Trophoblast cell (in vitro differentiated cells and primary cell): ENCODE results near the gene FADS6.

ENCODE experiments used
- DNase-seq, 2 donors: peaks; one replicate each; pipeline ENCODE4 v3.0.0-alpha.2; 2016
- H2AFZ ChIP-seq: 2 replicates; pipeline ENCODE4 v1.6.1; 2013; ENCODE audit warnings: low read length, moderate library complexity, mild to moderate bottlenecking; ENCODE audit not compliant: insufficient read depth, poor library complexity
- H2AK5ac ChIP-seq: 2 replicates; pipeline ENCODE4 v1.6.1; 2013; ENCODE audit warnings: mild to moderate bottlenecking, low read length
- H2BK120ac ChIP-seq: 2 replicates; pipeline ENCODE4 v1.6.1; 2013; ENCODE audit warnings: low read length, mild to moderate bottlenecking, moderate library complexity; ENCODE audit not compliant: insufficient read depth, poor library complexity
- H2BK12ac ChIP-seq: 2 replicates; pipeline ENCODE4 v1.6.1; 2013; ENCODE audit warnings: mild to moderate bottlenecking, low read length, moderate library complexity
- H2BK5ac ChIP-seq: 2 replicates; pipeline ENCODE4 v1.6.1; 2013; ENCODE audit warnings: low read length, low read depth, moderate library complexity, mild to moderate bottlenecking; ENCODE audit not compliant: poor library complexity
- H3K14ac ChIP-seq: 2 replicates; pipeline ENCODE4 v1.6.1; 2013; ENCODE audit warnings: mild to moderate bottlenecking, low read length
- H3K18ac ChIP-seq: 2 replicates; pipeline ENCODE4 v1.6.1; 2013; ENCODE audit warnings: mild to moderate bottlenecking, low read length
- H3K23ac ChIP-seq: 2 replicates; pipeline ENCODE4 v1.6.1; 2013; ENCODE audit warnings: low read length
- H3K27ac ChIP-seq: 2 replicates; pipeline ENCODE4 v1.5.1; 2013; ENCODE audit warnings: low read depth, mild to moderate bottlenecking, inconsistent platforms, low read length, moderate library complexity
- H3K27me3 ChIP-seq: 2 replicates; pipeline ENCODE4 v1.6.1; 2013; ENCODE audit warnings: inconsistent platforms, mild to moderate bottlenecking, low read length, moderate library complexity; ENCODE audit not compliant: insufficient read depth
- H3K36me3 ChIP-seq, 2 experiments: 1 replicate in 1 of 2; 2 replicates in 1 of 2; pipeline ENCODE4 v1.6.1; 2013; ENCODE audit warnings: low read length in 2 of 2, mild to moderate bottlenecking in 2 of 2, moderate library complexity in 1 of 2; ENCODE audit not compliant: insufficient read depth in 2 of 2, control insufficient read depth in 1 of 2
- H3K4ac ChIP-seq: 2 replicates; pipeline ENCODE4 v1.6.1; 2013; ENCODE audit warnings: low read depth, mild to moderate bottlenecking, low read length, moderate library complexity
- H3K4me1 ChIP-seq, 2 experiments: 1 replicate in 1 of 2; 2 replicates in 1 of 2; pipeline ENCODE4 v1.6.1; 2013; ENCODE audit warnings: low read length in 2 of 2, mild to moderate bottlenecking in 2 of 2, moderate library complexity in 1 of 2; ENCODE audit not compliant: insufficient read depth in 2 of 2, control insufficient read depth in 1 of 2
- H3K4me2 ChIP-seq: 2 replicates; pipeline ENCODE4 v1.6.1; 2013; ENCODE audit warnings: inconsistent platforms, mild to moderate bottlenecking, low read length, moderate library complexity
- H3K4me3 ChIP-seq: 2 replicates; pipeline ENCODE4 v1.5.1; 2013; ENCODE audit warnings: mild to moderate bottlenecking, low read depth, low read length, inconsistent platforms
- H3K79me1 ChIP-seq: one replicate; pipeline ENCODE4 v1.6.1; 2013; ENCODE audit warnings: low read length
- H3K79me2 ChIP-seq: 2 replicates; pipeline ENCODE4 v1.6.1; 2013; ENCODE audit warnings: low read length, mild to moderate bottlenecking; ENCODE audit not compliant: control insufficient read depth, insufficient read depth, poor library complexity
- H3K9ac ChIP-seq: 2 replicates; pipeline ENCODE4 v1.6.1; 2013; ENCODE audit warnings: mild to moderate bottlenecking, low read length
- H3K9me3 ChIP-seq: 2 replicates; pipeline ENCODE4 v1.6.1; 2013; ENCODE audit warnings: low read depth, mild to moderate bottlenecking, control low read depth, inconsistent platforms, low read length; ENCODE audit not compliant: insufficient read depth
- H4K12ac ChIP-seq: 2 replicates; pipeline ENCODE4 v1.6.1; 2013; ENCODE audit warnings: low read depth, mild to moderate bottlenecking, low read length, moderate library complexity
- H4K8ac ChIP-seq: 2 replicates; pipeline ENCODE4 v1.6.1; 2013; ENCODE audit warnings: low read depth, mild to moderate bottlenecking, low read length, moderate library complexity
- H4K91ac ChIP-seq: one replicate; pipeline ENCODE4 v1.6.1; 2013; ENCODE audit warnings: low read depth, mild to moderate bottlenecking, low read length, moderate library complexity
- WGBS: extraction: QIAGEN DNeasy Blood & Tissue Kit; methylation state at CpG from one replicate; pipeline ENCODE4 v1.1.7; 2013; ENCODE audit warnings: missing lambda C conversion rate; ENCODE audit not compliant: insufficient read length, insufficient coverage; ENCODE audit errors: extremely low coverage; 5-methylcytosine and 5-hydroxymethylcytosine counted together

The FADS6 gene

GRCh38 chr17:74853048-74853397 is 40.4 kb downstream of the FADS6 start:
- Histone ChIP-seq H3K79me1 (no peaks in the 10 kb centered on the region), H4K91ac (no peak overlapping the region), H3K14ac (no peak overlapping the region), H3K4me2 (peak overlapping the region; percentile 63), H3K27me3 (peaks cover 28% of the 10 kb centered on the region), H3K4ac (no peak overlapping the region), H3K4me1 (peaks cover 0 to 5% of the 10 kb centered on the region in 2 experiments), H2BK120ac (no peak overlapping the region), H3K4me3 (no peak overlapping the region), H3K79me2 (no peaks in the 10 kb centered on the region), H3K36me3 (no peaks in the 10 kb centered on the region), H4K12ac (no peak overlapping the region), H2AFZ (no peak overlapping the region), H3K9ac (no peak overlapping the region), H2AK5ac (no peak overlapping the region), H3K9me3 (peaks cover 14% of the 10 kb centered on the region), H2BK12ac (no peak overlapping the region), H2BK5ac (no peak overlapping the region), H3K18ac (no peak overlapping the region), H3K23ac (no peak overlapping the region), H3K27ac (no peak overlapping the region), H4K8ac (no peak overlapping the region)
- no peak for DNase-seq
- no CpG with 5 or more reads among the region's 9 CpGs for WGBS

GRCh38 chr17:74852237-74853047 is 41.0 kb downstream of the FADS6 start:
- H2BK5ac ChIP-seq, result no peak overlapping the region
- H4K8ac ChIP-seq, result no peak overlapping the region
- H3K4me1 ChIP-seq, result peaks cover 0 to 5% of the 10 kb centered on the region in 2 experiments
- no peak overlapping the region for H2AK5ac ChIP-seq
- H3K9me3 ChIP-seq, result peaks cover 14% of the 10 kb centered on the region
- no peak overlapping the region for H3K27ac ChIP-seq
- no peaks in the 10 kb centered on the region for H3K79me1 ChIP-seq
- H3K9ac ChIP-seq, result no peak overlapping the region
- no peaks in the 10 kb centered on the region for H3K36me3 ChIP-seq
- peak in 1 of 2 donors; percentile 10 for DNase-seq
- H3K4ac ChIP-seq, result no peak overlapping the region
- no peak overlapping the region for H2BK12ac ChIP-seq
- no peak overlapping the region for H3K14ac ChIP-seq
- no peak overlapping the region for H3K18ac ChIP-seq
- peak overlapping the region; percentile 58 for H3K4me3 ChIP-seq
- H2AFZ ChIP-seq, result peak overlapping the region; percentile 77
- WGBS, result no CpG with 5 or more reads among the region's 76 CpGs
- H3K23ac ChIP-seq, result no peak overlapping the region
- H3K27me3 ChIP-seq, result peaks cover 24% of the 10 kb centered on the region
- H3K4me2 ChIP-seq, result peak overlapping the region; percentile 63
- H3K79me2 ChIP-seq, result no peaks in the 10 kb centered on the region
- no peak overlapping the region for H4K12ac ChIP-seq
- H2BK120ac ChIP-seq, result no peak overlapping the region
- H4K91ac ChIP-seq, result no peak overlapping the region

GRCh38 chr17:74851612-74852236 is 41.7 kb downstream of the FADS6 start:
- Histone ChIP-seq H3K23ac (no peak overlapping the region), H3K79me2 (no peaks in the 10 kb centered on the region), H3K9me3 (peaks cover 12% of the 10 kb centered on the region), H3K27ac (no peak overlapping the region), H3K36me3 (no peaks in the 10 kb centered on the region), H3K4me2 (no peak overlapping the region), H4K8ac (no peak overlapping the region), H3K27me3 (peaks cover 22% of the 10 kb centered on the region), H2BK5ac (no peak overlapping the region), H3K9ac (no peak overlapping the region), H3K4ac (no peak overlapping the region), H3K4me1 (peaks cover 0 to 5% of the 10 kb centered on the region in 2 experiments), H2BK12ac (no peak overlapping the region), H3K79me1 (no peaks in the 10 kb centered on the region), H3K18ac (no peak overlapping the region), H3K4me3 (peak overlapping the region; percentile 45), H2AFZ (no peak overlapping the region), H3K14ac (no peak overlapping the region), H4K12ac (no peak overlapping the region), H2BK120ac (no peak overlapping the region), H4K91ac (no peak overlapping the region), H2AK5ac (no peak overlapping the region)
- WGBS, result no CpG with 5 or more reads among the region's 29 CpGs
- no peak for DNase-seq

- H2BK5ac ChIP-seq, result no peak overlapping the region
- H3K4me2 ChIP-seq, result no peak overlapping the region
- peaks cover 0 to 5% of the 10 kb centered on the region in 2 experiments for H3K4me1 ChIP-seq
- no peak overlapping the region for H2AK5ac ChIP-seq
- H3K23ac ChIP-seq, result no peak overlapping the region
- no peaks in the 10 kb centered on the region for H3K79me1 ChIP-seq
- no peaks in the 10 kb centered on the region for H3K36me3 ChIP-seq
- H2AFZ ChIP-seq, result no peak overlapping the region
- H2BK120ac ChIP-seq, result no peak overlapping the region
- H3K27me3 ChIP-seq, result peaks cover 22% of the 10 kb centered on the region
- no peak overlapping the region for H3K9ac ChIP-seq
- no peak overlapping the region for H4K12ac ChIP-seq
- H3K14ac ChIP-seq, result no peak overlapping the region
- DNase-seq, result no peak
- no CpG with 5 or more reads among the region's 3 CpGs for whole genome bisulfite sequencing
- H2BK12ac ChIP-seq, result no peak overlapping the region
- H3K27ac ChIP-seq, result no peak overlapping the region
- no peak overlapping the region for H4K8ac ChIP-seq
- no peak overlapping the region for H4K91ac ChIP-seq
- no peak overlapping the region for H3K18ac ChIP-seq
- H3K4ac ChIP-seq, result no peak overlapping the region
- peaks cover 12% of the 10 kb centered on the region for H3K9me3 ChIP-seq
- no peaks in the 10 kb centered on the region for H3K79me2 ChIP-seq
- H3K4me3 ChIP-seq, result no peak overlapping the region
These were observed 42.5 kb downstream of the FADS6 start for GRCh38 chr17:74850914-74851313.
